Fibroblast of the aortic adventitia (primary cell): ENCODE measurements around the gene CFLAR. TPM values are rescaled to one million over a fixed set of nuclear protein-coding genes. Genes with fewer than 3 reads are reported as not detected.
A peak's percentile ranks its signal among the peaks of the same experiment; 100 is the strongest.

ENCODE experiments used
- DNase-seq: peaks from one replicate; pipeline ENCODE4 v3.0.0-alpha.2; 2010; ENCODE audit warnings: low read depth
- H3K4me3 ChIP-seq: 2 replicates; pipeline ENCODE4 v1.5.1; 2011; ENCODE audit warnings: low read depth, mild to moderate bottlenecking, control low read depth, low read length, moderate library complexity
- CTCF ChIP-seq: IDR thresholded peaks from 2 replicates; pipeline ENCODE4 v1.5.1; 2011; ENCODE audit warnings: mild to moderate bottlenecking, low read length, control low read depth, inconsistent platforms; ENCODE audit not compliant: insufficient read depth
- total RNA-seq: library from RNA; depleted of rRNA; stranded (reverse); fragments of >200 nt; gene quantifications from 2 replicates; pipeline ENCODE4 v1.2.3, GENCODE V29; 2012; ENCODE audit warnings: low replicate concordance

The CFLAR gene
- total RNA-seq, 1 donor = 71.5 TPM

DNA sequence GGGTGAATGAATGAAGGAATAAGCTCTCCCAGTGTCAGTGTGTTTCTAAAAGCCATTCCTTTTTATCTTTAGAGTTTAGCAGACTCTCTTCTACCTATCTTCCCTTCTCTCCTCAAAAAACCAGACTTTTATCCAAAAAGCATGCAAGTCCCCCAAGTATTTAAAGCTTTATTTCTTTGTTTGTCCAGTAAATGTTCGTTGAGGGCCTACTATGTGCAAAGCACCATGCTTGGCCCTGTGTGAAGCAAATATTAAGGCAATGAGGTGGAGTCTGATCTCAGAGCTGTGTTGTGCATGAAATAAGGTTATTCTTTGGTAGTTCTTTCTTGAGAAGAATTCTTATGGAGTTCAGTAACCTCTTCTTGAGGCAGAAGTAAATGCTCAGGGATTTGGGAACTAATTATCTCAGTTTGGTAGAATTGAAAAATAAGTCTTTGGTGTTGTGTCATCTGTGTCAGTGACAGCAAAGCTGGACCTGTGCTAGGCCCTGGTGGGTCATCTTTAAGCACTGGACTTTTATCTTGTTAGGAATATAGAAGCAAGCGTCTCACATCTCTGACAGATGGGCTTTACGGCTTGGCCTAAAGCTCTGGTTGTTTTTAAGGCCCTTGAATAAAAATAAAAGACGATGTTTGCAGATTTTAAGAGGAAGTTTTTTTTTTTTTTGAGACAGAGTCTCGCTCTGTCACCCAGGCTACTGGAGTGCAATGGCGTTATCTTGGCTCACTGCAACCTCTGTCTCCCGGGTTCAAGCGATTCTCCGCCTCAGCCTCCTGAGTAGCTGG is 38.8 kb downstream of the CFLAR start:
- no peak for DNase-seq
- no peak for TF ChIP-seq CTCF
- H3K4me3 ChIP-seq = no peak overlapping the region

GRCh38 chr2:201156036-201156435 is 40.1 kb downstream of the CFLAR start:
- TF ChIP-seq CTCF = no peak
- no peak for DNase-seq
- no peak overlapping the region for H3K4me3 ChIP-seq

DNA sequence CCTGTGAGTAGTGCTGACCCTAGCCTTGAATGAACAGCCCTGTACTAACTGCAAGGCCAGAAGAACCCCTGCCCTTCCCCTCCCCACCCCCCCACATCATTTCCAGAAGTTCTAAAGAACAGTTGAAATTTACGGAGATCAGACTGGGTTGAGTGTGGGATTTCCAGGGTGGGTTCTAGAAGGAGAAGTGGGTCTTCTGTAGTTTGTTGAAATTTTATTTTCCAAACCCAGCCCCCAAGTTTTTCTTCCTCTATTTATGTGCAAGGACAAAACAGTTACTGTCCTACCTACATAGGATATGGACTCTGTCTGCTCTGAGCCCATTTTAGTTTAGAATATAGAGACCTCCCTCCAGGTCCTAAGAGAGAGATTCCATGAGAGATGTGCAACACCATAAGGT is 40.7 kb downstream of the CFLAR start:
- no peak for TF ChIP-seq CTCF
- no peak overlapping the region for H3K4me3 ChIP-seq
- DNase-seq = no peak

- DNase-seq = no peak
- TF ChIP-seq CTCF = no peak
Measured at GRCh38 chr2:201157694-201158093, 41.7 kb downstream of the CFLAR start.

DNA sequence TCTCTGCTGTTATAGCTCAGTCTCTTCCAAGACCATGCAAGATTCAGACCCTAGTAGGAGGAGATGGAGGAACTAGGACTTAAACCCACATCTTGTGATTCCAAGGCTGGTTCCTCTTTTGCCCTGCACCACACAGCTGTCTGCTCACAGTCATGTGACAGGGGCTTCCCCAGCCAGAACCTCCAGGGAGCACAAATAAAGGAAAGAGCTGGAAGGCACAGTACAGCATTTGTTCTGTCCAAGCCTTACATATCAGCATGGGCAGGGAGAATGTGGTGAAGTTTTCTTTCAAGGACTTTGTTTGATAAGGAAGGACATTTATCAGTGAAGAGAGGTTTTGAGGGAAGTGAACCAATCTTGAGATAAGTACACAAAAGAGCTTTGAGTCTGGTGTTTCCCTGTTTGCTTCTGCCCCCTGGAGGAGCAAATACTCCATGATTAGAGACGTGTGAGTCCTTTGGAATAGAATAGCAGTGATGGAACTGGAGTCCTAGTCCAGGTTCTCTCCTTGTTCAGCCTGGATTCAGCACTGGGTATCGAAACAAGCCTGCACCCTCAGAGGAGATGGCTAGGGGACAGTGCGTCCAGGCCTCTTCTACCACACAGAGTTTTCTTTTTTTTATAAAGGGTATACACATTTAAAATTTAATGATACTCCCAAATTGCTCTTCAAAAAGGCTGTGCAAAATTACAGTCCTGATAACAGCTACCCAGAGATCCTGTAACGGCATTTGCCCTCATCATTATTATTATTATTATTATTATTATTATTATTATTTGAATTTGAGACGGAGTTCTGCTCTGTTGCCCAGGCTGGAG is 42.4 kb downstream of the CFLAR start:
- DNase-seq = peak; percentile 93
- no peak overlapping the region for H3K4me3 ChIP-seq
- peak; percentile 76 for TF ChIP-seq CTCF

More at GRCh38 chr2:201157694-201158093, 41.7 kb downstream of the CFLAR start:
- no peak overlapping the region for H3K4me3 ChIP-seq

DNA sequence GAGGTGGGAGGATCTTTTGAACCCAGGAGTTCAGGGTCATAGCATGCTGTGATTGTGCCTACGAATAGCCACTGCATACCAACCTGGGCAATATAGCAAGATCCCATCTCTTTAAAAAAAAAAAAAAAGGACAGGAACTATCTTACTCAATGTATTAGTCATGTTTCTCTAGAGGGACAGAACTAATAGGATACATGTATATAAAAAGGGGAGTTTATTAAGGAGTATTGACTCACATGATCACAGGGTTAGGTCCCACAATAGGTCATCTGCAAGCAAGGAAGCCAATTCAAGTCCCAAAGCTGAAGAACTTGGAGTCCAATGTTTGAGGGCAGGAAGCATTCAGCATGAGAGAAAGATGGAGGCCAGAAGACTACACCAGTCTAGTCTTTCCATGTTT is 48.2 kb downstream of the CFLAR start:
- TF ChIP-seq CTCF = no peak
- no peak for DNase-seq
- H3K4me3 ChIP-seq = no peak overlapping the region
